Measurements from ENCODE around the gene CACNA1E.

The CACNA1E gene

GRCh38 chr1:181778640-181779260 is 295.4 kb downstream of the CACNA1E start:
- FAIRE-seq: no peak

DNA sequence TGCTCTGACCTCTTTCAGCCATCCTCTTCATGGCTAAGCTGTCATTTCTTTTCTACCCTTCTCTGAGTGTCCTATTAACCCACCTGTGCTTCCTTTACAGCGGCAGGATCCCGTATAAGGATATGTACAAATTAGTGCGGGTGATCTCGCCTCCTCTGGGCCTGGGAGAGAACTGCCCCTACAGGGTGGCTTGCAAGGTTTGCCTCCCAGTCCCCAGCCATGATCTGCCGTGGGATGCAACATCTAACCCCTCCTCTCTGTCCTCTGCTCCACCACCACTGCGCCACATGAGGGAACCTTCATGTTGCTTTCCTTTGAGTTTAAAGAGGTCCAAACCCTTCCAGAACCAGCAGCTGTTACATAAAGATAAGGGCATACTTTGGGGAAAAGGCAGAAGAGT is 296.0 kb downstream of the CACNA1E start:
- FAIRE-seq: no peak

GRCh38 chr1:181783208-181783607 is 299.9 kb downstream of the CACNA1E start:
- no peak for FAIRE-seq

GRCh38 chr1:181784039-181784683 is 300.8 kb downstream of the CACNA1E start:
- no peak for FAIRE-seq

DNA sequence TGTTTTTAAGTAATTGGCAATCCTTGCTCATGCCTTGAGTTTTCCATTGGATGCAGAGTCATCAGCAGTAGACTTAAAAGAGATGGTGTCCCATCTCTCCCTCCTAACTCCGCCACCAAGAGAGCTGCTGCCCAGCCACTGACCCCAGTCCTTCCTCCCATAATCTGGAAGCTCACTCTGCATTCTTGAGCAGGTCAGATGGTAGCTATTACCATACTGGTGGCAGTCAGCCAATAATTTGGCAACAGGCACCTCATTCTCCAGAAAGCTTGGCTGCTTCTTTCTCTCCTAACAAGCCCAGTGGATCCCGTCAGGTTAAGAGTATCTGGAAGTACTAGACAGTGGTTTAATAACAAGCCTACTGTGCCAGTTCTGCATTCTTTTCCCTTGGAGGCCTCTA is 306.1 kb downstream of the CACNA1E start:
- no peak for FAIRE-seq

DNA sequence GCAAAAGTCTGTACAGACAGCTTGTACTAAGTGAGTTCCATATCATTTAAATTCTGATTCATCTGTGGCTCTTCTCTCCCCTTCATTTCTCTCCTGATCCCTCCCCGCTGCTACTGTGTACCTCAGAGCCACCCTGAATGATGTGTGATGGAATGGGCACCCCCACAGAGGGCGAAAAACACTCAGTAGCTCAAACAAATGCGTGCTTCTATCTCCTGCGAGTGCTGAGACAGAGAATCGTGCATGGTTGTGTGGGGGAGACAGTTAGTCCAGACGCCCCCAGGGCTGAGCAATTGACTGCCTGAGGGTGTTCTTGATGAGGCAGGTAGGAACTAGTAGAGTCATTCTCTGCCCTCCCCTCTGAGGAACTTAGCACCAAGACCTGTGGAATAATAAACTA is 308.4 kb downstream of the CACNA1E start:
- FAIRE-seq: no peak

GRCh38 chr1:181793831-181794230 is 310.5 kb downstream of the CACNA1E start:
- no peak for FAIRE-seq

DNA sequence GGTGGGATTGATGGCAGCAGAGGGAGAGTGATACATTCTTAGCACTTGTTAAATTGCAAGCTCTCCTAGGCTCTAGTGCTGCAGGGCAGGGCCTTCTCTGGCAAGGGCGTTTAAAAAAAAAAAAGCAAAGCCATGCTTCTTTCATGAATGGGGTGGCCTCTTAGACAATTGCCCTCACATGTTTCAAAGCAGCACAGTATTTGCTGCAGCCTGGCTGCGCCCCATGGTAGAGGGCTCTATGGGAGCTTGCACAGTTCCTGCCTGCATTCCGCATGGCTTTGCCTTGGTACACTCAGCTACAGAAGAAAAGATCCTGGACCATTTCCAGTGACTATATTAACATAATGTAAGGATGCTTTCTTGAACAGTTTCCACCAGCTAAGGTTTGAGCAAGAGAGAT is 311.0 kb downstream of the CACNA1E start:
- FAIRE-seq: no peak

- FAIRE-seq: no peak
Measured at GRCh38 chr1:181798191-181798926, 315.0 kb downstream of the CACNA1E start.

GRCh38 chr1:181801617-181802016 is 318.3 kb downstream of the CACNA1E start:
- no peak for FAIRE-seq

- no peak for FAIRE-seq
Measured at GRCh38 chr1:181802466-181802865, 319.1 kb downstream of the CACNA1E start.

DNA sequence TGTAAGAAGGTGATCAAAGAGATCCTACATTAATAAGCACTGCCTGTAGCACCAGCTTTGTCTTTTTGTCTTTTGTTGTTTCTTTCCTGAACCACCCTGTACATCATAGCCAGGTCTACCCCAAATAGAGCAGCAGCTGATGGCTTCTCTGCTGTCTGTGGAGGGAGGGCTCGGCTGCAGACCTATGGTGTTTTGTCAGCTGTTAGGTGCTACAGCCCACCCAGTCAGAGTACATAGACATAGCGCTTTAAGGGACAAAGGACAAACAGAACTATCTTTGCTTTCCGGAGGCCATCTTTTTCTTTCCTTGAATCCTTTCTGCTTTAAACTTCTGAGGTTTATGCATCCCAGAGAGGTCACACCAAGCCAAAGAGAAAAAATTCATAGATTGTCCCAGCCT is 320.1 kb downstream of the CACNA1E start:
- FAIRE-seq: no peak

- FAIRE-seq: no peak
Measured at GRCh38 chr1:181804989-181805388, 321.7 kb downstream of the CACNA1E start.

- FAIRE-seq: no peak
Measured at GRCh38 chr1:181806746-181807145, 323.4 kb downstream of the CACNA1E start.

GRCh38 chr1:181807251-181807650 is 323.9 kb downstream of the CACNA1E start:
- FAIRE-seq: no peak

DNA sequence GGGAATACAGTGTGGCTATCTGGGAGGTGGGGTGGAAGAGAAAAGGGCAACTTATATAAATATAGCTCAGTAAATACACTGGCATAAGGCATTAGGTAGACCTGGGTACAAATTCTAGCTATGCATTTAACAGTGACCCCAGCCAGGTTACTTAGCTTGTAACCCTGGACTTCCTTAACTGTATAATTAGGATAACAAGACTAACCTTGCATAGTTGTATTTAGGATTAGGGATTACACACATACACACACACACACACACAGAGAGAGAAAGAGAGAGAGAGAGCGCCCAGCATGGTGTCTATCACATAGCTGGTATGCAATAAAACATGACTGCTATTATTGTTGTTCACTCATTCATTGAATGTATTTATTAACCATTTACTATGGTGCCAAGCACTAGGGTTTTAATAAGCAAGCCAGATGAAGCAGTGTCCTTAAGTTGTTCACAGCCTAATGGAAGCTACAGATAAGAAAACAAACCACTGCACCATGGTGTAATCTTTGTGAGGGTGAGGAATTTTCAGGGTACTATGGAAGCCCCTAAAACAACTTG is 326.8 kb downstream of the CACNA1E start:
- no peak for FAIRE-seq

DNA sequence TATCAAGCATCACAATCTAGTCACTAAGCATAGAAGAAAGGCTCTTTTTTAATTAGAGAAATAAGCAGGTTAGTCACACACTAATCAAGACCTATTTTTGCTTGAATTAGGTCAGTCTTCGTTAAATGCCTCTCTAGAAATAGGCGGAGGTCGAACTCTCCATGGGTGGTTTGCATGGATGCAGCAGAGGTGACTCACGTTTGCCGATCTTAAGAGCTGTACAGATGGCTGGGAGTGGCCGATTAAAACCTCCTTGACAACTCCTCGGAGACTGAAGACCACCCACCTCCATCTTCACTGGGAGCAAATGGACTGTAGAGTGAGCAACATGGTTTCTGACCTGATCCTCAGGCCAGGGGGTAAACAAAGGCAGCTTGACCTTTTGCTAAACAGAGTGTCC is 328.9 kb downstream of the CACNA1E start:
- FAIRE-seq: no peak

- no peak for FAIRE-seq
Measured at GRCh38 chr1:181813266-181813665, 329.9 kb downstream of the CACNA1E start.

DNA sequence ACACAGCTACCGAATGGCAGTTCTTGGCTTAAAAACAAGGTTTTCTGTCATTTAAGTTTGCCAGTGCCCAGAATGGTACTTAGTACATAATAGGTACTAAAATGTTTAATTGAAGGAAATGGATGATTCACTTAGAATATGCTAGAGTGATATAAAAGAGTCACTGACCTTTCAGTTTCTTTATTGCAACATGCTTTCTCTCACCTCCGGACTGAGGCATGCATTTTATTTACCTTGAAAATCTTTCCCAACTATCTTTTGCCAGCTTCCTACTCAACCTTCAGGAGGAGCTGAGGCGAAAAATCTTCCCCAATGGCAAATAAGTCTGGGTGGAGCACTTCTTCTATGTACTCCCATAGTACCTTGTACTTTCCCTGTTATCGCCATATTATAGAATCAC is 333.3 kb downstream of the CACNA1E start:
- FAIRE-seq: no peak

DNA sequence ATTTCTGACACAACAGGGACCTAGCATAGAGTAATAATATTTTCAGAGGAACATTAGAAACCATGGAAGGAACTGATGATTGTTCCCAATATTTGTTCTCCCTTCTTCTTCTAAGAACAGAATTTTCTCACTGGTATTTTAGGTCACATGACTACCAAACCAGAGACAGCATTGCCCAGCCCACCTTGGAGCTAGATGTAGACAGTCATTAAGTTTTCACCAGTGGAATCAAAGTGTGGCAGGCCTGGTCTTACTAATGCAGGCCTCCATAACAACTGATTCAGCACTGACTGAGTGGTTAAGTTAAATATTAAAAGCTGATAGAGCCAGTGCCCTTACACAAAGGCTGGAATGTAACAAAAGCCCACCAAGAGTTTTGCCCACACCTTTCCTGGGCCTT is 333.8 kb downstream of the CACNA1E start:
- FAIRE-seq: no peak

GRCh38 chr1:181818459-181818858 is 335.1 kb downstream of the CACNA1E start:
- FAIRE-seq: no peak

DNA sequence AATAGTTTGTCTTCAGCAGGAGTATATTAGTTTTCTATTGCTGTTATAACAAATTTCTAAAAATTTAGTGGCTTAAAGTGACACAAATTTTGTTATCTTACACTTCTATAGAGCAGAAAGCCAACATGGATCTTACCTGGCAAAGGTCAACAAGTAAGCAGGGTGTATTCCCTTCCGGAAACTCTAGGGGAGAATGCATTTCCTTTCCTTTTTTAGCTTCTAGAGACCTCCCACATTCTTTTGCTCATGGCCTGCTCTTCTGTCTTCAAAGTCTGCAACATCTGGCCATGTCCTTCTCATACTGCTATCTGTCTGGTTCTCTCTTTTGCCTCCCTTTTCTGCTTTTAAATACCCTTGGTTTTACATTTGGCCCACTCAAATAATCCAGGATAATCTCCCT is 335.6 kb downstream of the CACNA1E start:
- FAIRE-seq: no peak

DNA sequence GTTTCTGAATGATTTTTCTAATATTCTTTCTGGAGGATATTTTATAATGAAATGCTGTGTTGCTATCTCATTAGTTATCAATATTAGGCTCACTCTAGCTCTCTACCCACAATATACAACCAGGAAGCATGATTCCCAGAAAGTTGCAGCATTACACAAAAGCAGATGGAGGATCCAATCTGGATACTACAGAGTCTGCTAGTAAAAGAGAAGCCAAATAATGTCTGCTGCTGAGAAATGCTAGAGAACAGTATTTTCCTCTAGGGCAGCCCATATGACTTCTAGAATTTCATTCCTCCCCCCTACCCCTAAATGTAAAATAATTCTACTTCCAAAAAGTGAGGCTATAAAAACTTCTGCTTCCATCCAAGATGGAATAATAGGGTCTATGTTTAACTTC is 338.4 kb downstream of the CACNA1E start:
- FAIRE-seq: no peak
